GM19328 (cell line): Measurements from ENCODE around the gene MT1A.
"Not testable (repeated sequence)": the region's sequence is repeated elsewhere in the genome, so short reads cannot be mapped to it uniquely, and the experiment has no call there.

Experiments used
- ATAC-seq: cut with Tn5 transposase; IDR thresholded peaks from one replicate; pipeline ENCODE4 v1.9.1; 2021; ENCODE audit warnings: mild to moderate bottlenecking, moderate library complexity; ENCODE audit not compliant: unreplicated experiment

The MT1A gene

GRCh38 chr16:56652600-56652999, 14.1 kb downstream of the MT1A start:
- ATAC-seq, result no peak

DNA sequence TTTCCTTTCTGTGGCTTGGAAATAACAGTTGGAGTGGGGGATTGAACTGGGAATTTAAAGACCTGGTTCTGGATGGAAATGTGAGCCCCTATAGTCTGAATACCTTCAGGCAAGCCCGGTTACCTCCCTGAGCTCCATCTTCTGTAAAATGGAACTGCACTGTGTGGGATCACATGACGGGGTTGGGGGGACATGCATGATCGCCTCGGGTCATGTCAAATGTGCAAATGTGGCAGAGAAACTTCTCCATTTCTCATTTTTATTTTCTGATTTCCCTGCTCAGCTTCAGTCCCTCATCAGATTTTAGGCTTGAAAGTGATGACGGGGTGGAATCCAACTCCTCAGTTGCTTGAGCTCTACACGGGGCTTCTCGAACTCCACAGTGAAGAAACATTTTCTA, 14.8 kb downstream of the MT1A start:
- no peak for ATAC-seq

GRCh38 chr16:56657555-56658326, 19.3 kb downstream of the MT1A start, which contains the start of gene MT1F:
Gene MT1F (plus strand): TSS chr16:56657959. CDS start chr16:56658059, 100 bp downstream.
- ATAC-seq, result no peak

DNA sequence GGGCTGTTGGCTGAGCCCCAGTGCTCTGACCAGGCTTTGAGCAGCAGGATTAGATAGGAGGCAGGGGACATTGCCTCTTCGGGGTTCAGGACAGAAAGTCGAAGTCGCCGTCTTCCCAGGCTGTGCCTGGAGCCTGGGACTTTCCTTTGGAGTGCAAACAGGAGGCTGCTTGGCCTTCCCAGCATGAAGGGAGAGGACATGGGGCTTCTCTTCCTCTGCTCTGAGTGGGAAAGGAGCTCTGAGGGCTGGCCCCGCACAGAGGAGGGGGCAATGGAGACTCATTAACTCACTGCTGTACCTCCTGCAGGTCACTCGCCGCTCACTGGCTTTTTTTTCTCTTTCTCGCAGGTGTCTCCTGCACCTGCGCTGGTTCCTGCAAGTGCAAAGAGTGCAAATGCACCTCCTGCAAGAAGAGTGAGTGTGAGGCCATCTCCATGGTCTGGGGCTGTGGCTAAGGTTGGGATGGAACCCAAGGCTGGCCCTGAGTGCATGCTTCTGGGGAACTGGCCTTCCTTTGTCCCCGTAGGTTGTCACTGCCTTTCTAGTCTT, 19.9 kb downstream of the MT1A start:
- no peak for ATAC-seq

GRCh38 chr16:56662357-56663354, 24.2 kb downstream of the MT1A start:
- no peak for ATAC-seq

- no peak for ATAC-seq
Observed at GRCh38 chr16:56664506-56664905, 26.0 kb downstream of the MT1A start.

GRCh38 chr16:56665286-56666261, 27.1 kb downstream of the MT1A start:
- not testable (repeated sequence) for ATAC-seq

GRCh38 chr16:56667581-56668571, 29.4 kb downstream of the MT1A start, which contains the start of gene MT1G:
Gene MT1G (minus strand): TSS chr16:56668065. CDS start chr16:56667993, 72 bp downstream.
- no peak for ATAC-seq

GRCh38 chr16:56669005-56669839, 30.8 kb downstream of the MT1A start, which contains the start of gene MT1H:
Gene MT1H (plus strand): TSS chr16:56669814. CDS start chr16:56669885, 71 bp downstream.
- ATAC-seq, result no peak

- no peak for ATAC-seq
Observed at GRCh38 chr16:56669840-56670619, 31.6 kb downstream of the MT1A start.

DNA sequence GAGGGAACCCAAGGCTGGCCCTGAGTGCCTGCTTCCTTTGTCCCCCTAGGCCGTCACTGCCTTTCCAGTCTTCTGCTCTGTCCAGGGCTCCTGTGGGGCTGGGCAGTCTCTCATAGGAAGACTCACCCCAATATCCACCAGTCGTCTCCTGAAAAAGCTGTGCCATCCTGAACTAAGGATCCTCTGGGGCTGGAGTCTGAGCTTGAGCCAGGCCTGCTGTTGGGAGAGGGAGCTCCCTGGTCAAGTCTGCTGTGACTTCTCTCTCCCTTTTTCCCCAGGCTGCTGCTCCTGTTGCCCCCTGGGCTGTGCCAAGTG, 32.1 kb downstream of the MT1A start:
- no peak for ATAC-seq

- ATAC-seq, result not testable (repeated sequence)
Observed at GRCh38 chr16:56671691-56672090, 33.2 kb downstream of the MT1A start.

GRCh38 chr16:56672171-56672570, 33.7 kb downstream of the MT1A start:
- not testable (repeated sequence) for ATAC-seq

GRCh38 chr16:56672761-56673536, 34.5 kb downstream of the MT1A start:
- no peak for ATAC-seq

DNA sequence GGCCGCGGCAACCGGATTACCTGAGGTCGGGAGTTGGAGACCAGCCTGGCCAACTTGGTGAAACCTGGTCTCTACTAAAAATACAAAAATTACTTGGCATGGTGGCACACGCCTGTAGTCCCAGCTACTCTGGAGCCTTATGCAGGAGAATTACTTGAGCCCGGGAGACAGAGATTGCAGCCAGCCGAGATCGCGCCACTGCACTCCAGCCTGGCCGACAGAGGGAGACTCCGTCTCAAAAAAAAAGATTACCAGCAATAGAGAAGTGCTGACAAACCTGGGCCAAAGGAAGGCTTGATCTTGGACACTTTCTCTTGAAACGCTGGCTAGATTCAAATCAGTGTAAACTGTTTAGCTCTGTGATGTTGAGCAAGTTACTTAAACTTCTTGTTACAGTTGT, 35.5 kb downstream of the MT1A start:
- ATAC-seq, result no peak

DNA sequence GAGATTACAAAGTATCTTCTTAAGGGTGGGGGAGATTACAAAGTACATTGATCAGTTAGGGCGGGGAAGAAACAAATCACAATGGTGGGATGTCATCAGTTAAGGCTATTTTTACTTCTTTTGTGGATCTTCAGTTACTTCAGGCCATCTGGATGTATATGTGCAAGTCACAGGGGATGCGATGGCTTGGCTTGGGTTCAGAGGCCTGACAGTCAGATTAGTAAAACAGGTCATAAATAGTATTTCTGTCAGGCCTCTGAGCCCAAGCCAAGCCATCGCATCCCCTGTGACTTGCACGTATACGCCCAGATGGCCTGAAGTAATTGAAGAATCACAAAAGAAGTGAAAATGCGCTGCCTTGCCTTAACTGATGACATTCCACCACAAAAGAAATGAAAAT, 36.1 kb downstream of the MT1A start:
- not testable (repeated sequence) for ATAC-seq
